Endometrium (tissue), 2 donors: ENCODE data around the gene SPNS1.
"Not testable (repeated sequence)": the region's sequence is repeated elsewhere in the genome, so short reads cannot be mapped to it uniquely, and the experiment has no call there.

ENCODE experiments used
- FAIRE-seq: peaks from 2 replicates; lab custom pipeline; 2012; peaks lifted over from hg19 to GRCh38; lab: Jason Lieb, UNC
- donor health status: control.
- donor health status: control.

The SPNS1 gene

DNA sequence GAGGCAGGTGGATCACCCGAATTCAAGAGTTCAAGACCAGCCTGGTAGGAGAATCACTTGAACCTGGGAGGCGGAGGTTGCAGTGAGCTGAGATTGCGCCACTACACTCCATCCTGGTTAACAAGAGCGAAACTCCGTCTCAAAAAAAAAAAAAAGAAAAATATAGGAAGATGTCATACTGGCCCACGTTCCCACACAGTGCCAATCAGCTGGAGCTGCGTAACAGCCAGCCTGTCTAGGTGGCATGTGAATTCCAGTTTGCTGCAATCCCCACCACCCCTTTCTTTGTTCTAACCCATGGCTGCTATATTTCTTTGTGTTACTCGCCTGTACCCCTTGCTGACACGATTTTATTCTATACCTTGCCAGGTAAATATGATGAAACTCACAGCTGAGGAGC, 16.4 kb upstream of the SPNS1 start:
- FAIRE-seq: no peak

DNA sequence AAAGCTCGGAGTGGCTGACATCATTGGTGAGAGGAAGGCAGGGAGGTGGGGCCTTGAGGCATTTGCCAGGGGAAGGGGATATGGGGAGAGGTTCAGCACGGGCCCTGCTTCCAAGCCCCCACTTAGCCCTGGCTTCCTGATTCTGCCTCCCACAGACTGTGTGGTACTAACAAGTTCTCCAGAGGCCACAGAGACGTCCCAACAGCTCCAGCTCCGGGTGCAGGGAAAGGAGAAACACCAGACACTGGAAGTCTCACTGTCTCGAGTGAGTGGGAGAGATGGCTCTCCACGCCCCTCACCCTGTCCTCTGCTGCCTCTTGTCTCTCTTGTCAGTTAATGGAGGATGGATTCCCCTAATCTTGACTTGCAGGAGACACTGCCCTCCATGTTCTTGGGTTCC, 15.7 kb upstream of the SPNS1 start:
- FAIRE-seq: no peak

DNA sequence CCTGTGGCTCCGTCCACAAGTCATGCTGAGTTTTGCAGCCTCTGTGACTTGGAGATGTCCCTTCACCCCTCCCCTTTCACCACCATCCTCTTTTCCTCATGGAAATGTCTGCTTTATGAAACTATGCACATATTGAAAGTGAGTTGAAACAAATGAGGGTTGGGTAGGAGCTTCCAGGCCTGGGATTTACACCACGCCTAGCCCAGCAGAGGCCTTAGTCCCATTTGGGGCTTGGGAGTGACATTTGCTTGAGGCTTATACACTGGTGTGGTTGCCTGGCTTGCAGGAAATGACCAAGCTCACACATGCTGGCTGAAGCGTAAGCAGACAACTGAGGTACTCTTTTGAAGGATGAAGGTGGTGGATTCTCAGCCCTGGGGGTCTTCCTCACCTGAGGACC, 10.5 kb upstream of the SPNS1 start:
- no peak for FAIRE-seq

DNA sequence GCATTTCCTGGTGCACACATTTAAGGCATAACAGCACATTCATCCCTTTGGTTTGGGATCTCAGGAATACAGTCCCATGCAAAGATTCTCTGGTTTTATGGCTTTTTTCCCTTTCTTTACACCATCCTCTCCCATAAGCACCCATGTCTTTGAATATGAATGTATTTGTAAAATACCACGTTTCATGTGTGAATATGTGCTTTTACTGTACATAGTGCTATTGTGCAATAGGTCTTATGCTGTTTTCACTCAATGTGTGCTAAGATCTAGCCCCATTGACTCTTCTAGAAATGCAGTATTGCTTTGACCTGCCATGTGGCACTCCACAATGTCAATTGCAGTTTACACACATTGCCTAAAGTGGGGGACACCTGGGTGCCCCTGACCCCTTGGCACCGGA, 10.1 kb upstream of the SPNS1 start:
- no peak for FAIRE-seq

DNA sequence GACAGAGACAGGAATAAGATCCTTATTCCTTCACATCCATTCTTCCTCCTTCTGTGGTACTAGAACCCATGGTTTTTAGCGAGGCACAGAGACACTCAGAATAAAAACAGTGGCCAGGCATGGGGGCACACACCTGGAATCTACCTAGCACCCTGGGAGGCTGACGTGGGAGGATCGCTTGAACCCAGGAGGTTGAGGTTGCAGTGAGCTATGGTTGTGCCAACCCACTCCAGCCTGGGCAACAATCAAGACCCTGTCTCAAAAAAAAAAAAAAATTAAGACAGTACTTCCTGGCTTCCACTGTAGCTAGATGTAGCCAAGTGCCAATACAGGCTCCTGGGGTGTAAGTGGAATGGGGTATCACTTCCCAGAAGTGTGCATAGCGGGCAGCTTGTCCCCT, 7.4 kb upstream of the SPNS1 start:
- FAIRE-seq: no peak

DNA sequence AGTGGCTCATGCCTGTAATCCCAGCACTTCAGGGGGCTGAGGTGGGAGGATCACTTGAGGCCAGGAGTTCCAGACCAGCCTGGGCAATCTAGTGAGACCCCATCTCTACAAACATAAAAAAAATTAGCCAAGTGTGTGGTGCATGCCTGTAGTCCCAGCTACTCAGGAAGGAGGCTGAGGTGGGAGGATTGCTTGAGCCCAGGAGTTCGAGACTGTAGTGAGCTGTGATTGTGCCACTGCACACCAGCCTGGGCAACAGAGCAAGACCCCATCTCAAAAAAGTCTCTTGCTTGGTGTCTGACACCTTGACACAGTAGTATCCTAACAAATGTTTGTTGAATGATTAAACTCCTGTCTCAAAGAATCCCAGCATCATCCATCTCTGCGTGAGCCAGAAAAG, 4.9 kb upstream of the SPNS1 start:
- FAIRE-seq: not testable (repeated sequence)

DNA sequence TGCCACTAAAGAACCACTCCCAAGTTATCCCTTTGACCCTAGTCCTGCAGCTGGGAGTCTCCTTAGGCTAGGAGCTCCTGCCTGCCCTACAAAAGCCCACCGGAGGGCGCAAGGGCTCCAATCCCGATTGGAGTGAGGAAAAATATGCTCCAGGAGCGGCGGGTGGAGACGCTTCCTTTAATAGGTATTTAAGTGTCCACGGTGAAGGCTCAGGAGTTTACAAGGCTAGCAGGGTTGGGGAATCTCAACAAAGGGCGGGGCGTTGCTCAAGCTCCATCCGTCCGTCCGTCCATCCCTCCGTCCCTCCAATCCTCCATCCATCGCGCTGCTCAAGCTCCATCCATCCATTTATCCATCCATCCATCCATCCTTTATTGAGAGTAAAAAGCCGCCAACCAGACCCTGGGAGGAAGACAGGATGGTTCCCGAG, 556 bp upstream of the SPNS1 start:
- FAIRE-seq: no peak

DNA sequence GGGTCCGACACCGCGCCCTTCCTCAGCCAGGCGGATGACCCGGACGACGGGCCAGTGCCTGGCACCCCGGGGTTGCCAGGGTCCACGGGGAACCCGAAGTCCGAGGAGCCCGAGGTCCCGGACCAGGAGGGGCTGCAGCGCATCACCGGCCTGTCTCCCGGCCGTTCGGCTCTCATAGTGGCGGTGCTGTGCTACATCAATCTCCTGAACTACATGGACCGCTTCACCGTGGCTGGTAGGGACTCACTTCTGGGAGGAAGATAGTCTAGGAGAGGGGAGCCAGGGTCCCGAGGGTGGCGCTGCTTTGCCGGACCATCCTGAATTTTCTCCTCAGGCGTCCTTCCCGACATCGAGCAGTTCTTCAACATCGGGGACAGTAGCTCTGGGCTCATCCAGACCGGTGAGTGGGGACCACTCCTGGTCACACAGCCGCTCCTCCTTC, 601 bp downstream of the SPNS1 start:
- FAIRE-seq: no peak

DNA sequence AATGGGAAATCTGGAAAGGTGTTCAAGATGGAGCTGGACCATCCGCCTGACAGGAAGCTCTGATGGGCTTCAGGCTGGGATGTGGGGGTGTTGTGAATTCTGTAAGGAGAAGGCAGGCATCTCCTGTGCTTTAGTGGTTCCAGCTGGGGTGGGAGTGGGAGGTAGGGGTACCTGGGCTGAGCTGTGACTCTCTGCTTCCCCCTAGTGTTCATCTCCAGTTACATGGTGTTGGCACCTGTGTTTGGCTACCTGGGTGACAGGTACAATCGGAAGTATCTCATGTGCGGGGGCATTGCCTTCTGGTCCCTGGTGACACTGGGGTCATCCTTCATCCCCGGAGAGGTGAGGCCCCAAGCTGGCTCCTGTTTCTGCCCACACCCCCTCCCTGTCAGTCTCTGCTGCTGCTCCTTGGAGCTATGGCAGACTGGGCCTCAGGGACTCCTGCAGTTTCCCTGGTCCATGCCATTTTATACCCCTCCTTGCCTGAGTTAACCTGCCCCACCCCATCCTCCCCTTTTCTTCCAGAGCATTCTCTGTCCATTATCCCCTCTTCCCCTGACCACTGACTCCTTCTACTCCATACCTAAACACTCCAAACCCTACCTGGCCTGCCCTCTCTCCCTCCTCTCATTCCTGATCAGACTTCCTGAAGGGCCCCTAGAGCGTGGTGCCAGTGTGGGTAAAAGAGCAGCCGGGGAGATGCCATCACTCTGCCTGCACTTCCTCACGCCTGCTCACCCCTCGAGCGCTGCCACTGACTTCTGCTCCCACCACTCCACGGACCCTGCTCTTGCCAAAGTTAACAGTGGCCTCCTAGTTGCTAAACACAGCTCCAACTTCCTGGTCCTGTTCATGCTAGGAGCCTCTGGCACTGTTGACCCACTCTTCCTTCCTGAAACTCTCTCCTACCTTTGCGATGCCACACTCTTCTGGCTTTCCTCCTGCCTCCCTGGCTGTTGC, 3.4 kb downstream of the SPNS1 start:
- FAIRE-seq: no peak

DNA sequence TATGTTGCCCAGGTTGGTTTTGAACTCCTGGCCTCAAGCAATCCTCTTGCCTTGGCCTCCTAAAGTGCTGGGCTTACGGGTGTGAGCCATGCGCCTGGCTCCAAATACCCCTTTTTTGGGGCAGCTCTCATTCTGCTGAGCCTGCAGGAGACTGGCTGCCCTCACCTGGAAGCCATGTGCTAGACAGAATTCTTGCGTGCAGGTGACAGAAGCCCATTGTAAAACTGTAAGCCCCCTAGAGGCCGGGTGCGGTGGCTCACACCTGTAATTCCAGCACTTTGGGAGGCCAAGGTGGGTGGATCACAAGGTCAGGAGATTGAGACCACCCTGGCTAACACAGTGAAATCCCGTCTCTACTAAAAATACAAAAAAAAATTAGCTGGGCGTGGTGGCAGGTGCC, 5.8 kb downstream of the SPNS1 start:
- FAIRE-seq: not testable (repeated sequence)

DNA sequence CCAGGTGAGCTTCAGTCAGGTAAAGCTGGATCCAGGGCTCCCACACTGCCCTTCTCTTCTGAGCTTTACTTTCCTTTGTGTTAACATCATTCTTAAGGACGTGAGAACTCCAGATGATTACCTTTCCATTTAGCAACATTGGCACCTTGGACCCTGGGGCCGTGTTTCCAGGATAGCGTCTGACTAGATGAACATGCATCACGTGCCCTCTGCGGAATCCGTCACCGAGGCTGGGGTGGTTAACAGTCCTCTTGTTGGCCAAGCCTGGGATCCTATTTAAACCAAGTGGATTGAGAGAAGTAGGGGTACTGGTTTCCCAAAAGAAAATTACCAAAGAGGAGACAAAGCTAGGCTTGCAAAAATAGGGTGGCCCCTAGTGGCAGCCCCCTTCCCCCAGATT, 6.4 kb downstream of the SPNS1 start:
- FAIRE-seq: no peak

DNA sequence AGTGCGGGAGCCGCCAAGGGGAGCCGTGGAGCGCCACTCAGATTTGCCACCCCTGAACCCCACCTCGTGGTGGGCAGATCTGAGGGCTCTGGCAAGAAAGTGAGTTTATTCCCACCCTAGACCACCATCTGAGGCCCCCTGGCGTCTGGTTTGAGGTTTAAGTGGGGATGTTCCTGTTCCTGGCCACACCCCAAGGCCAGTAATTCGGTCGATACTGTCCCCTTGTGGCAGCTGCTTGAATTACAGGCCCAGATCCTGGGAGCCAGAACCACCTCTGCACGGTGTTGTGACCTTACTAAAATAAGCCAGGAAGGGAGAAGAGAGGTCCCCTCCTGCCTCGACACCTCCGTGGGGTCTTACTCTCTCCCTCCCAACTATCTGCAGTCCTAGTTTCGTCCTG, 6.9 kb downstream of the SPNS1 start:
- no peak for FAIRE-seq

DNA sequence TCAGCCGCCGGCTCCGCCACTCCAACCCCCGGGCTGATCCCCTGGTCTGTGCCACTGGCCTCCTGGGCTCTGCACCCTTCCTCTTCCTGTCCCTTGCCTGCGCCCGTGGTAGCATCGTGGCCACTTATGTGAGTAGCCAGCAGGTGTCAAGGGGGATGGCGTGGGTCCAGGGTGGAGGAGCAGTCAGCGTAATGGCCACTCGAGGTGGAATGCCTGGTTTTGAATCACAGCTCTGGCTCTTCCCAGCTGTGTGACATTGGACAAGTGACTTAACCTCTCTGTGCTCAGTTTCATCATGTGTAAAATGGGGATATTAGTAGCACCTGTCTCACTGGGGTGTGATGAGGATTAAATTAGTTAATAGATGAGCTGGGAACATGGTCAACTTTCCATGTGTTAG, 7.8 kb downstream of the SPNS1 start:
- FAIRE-seq: no peak

DNA sequence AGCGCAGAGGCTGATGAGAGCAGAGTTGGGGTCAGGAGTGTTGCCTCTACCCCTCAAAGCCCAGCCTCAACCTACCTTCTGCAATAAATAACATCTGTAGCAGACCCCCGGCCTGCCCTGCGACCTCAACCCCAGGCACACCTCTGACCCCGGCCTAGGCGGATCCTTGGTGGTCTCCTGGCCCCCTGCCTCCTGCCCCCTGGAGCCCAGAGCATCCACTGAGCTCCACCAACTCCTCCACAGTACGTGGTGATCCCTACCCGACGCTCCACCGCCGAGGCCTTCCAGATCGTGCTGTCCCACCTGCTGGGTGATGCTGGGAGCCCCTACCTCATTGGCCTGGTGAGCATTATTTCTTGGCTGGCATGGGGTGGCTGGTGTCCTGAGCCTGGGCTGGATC, 8.4 kb downstream of the SPNS1 start:
- FAIRE-seq: no peak

DNA sequence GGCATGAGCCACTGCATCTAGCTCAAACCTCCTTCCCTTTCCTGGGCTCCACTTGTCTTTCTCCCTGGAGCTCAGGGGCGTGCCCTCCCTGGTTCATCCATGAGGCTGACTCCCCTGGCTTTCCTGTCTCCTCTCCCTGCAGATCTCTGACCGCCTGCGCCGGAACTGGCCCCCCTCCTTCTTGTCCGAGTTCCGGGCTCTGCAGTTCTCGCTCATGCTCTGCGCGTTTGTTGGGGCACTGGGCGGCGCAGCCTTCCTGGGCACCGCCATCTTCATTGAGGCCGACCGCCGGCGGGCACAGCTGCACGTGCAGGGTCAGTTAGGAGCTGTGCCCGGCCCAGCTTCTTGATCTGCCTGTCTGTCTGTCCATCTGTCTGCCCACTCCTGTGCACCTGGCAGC, 9.1 kb downstream of the SPNS1 start:
- no peak for FAIRE-seq

DNA sequence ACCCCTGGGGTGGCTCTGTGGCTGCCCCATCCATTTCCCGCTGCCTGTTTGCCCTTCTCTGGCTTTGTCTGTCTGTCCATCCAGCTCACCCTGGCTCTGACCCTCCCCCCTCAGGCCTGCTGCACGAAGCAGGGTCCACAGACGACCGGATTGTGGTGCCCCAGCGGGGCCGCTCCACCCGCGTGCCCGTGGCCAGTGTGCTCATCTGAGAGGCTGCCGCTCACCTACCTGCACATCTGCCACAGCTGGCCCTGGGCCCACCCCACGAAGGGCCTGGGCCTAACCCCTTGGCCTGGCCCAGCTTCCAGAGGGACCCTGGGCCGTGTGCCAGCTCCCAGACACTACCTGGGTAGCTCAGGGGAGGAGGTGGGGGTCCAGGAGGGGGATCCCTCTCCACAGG, 9.5 kb downstream of the SPNS1 start:
- FAIRE-seq: no peak

DNA sequence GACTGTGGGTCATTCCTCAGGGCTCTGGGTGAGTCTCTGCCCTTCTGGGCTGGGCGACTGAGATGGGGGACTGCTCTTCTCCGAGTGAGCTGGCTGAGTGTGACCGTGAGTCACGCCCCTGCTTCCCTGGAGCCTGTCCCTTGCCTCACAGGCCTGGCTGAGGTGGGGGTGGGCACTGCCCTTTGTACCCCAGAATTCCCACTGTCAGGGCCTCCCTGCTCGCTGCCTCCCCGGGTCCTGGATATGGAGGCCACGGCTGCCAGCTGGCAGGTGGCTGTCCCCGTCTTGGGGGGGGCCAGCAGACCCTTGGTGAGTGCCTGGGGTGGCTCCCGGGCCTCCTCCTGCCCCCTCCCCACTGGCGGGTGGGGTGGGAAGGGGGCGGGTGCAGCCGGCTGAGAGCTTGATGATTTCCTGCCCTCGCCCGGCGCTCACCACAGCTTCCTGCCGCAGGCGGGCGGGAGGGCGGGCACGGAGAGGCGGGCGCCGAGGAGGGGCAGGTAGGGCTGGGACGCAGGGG, 10.1 kb downstream of the SPNS1 start, which contains the start of gene LAT:
Gene LAT, plus strand, starts transcription at position 434 of the 517 bp plus-strand sequence. CDS start 366 bp downstream, outside the sequence.
- FAIRE-seq: no peak

DNA sequence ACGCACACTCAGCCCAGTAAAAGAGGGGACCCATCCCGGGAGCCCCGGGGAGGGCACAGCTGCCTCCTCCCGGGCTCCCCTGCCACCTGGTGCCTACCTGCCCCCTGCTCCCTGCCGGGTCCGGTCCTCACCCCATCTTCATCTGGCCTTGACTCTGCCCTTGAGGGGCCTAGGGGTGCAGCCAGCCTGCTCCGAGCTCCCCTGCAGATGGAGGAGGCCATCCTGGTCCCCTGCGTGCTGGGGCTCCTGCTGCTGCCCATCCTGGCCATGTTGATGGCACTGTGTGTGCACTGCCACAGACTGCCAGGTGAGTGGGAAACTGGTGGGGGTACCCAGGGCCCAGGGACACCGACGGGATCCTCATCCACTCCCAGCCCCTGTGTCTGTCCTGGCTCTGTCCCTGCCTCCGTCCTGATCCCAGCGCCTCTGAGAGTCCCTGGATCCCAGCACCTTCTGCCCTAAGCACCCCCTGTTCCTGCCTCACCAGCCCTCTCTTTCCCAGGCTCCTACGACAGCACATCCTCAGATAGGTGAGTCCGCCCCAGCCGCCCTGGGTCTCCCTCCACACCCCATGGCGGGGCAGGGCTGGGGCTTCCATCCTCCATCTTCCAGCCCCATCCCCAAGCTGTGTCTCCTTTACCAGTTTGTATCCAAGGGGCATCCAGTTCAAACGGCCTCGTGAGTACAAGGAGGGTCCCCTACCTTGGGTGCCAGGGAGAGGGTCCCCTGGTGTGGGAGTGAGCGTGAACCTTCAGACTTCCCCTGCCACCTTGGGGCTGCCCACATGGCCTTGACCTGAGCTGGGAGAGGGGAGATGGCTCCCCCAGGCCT, 10.8 kb downstream of the SPNS1 start:
- no peak for FAIRE-seq

DNA sequence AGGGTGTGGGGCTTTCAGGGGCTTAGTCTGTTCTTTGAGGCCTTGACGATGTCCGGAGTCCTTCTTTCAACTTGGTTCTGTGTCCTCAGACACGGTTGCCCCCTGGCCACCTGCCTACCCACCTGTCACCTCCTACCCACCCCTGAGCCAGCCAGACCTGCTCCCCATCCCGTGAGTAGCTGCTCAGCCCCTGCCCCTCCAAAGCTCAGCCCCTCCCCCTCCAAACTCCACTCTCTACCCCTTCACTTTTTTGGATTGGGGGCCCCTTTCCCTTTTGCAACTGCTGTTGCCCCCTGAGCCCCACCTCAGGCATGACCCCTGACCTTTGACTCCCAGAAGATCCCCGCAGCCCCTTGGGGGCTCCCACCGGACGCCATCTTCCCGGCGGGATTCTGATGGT, 11.5 kb downstream of the SPNS1 start:
- FAIRE-seq: no peak

DNA sequence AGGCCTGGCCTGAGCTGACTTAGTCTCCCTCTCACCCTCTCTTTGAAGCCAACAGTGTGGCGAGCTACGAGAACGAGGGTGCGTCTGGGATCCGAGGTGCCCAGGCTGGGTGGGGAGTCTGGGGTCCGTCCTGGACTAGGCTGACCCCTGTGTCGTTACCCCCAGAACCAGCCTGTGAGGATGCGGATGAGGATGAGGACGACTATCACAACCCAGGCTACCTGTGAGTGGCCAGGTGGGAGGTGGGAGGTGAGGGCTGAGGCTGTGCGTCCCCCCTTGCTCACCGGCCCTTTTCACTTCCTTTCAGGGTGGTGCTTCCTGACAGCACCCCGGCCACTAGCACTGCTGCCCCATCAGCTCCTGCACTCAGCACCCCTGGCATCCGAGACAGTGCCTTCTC, 11.9 kb downstream of the SPNS1 start:
- no peak for FAIRE-seq

DNA sequence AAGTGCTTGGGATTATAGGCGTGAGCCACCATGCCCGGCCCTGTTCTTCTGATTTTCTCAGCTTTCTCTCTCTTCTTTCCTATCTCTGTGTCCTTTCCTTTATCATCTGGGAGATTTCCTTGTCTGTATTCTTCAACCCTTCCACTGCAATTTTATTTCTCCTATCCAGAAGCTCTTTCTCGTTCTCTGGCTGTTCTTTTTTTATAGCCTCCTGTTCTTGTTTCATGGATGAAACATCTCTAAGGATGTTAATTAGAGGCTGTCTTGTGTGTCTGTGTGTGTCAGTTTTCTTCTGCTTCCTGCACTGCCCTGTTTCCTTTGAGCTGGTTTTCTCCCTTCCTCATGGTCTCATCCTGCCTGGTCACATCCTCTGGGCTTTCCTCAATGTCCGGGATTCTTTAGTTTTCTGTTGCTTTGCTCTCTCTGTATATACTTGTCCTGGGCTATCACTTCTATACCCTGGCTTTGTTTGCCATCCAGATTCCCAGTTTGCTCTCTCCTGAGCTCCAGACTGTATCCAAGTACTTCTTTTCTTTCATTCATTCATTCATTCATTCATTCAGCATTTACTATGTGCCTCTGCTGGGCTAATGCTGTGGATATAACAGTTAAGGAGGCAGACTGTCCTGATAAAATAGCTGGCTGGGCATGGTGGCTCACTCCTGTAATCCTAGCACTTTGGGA, 12.7 kb downstream of the SPNS1 start:
- no peak for FAIRE-seq

DNA sequence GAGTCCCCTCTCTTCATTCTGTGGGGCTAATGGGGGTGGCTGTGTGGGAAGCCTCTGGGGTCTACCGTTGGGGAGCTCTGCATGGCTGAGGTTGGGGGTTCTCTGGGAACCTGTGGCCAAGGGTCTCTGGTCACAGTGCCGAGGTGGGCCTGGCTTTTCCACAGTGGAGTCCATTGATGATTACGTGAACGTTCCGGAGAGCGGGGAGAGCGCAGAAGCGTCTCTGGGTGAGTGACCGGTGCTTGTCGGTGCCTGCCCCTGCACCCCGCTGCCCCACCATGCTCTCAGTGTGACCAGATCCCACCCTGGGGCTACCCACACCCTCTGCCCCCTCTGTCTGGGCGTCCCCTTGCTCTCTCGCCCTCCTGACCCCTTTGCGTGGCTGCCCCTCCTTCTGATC, 14.8 kb downstream of the SPNS1 start:
- no peak for FAIRE-seq
